Measurements from ENCODE around the gene P4HTM.

The P4HTM gene

GRCh38 chr3:49025793-49026520, 35.9 kb downstream of the P4HTM start:
- DNase-seq, result no peak

GRCh38 chr3:49026536-49026935, 36.5 kb downstream of the P4HTM start:
- no peak for DNase-seq

- no peak for DNase-seq
Measured at GRCh38 chr3:49027634-49028033, 37.6 kb downstream of the P4HTM start.

- DNase-seq, result no peak
Measured at GRCh38 chr3:49028298-49028672, 38.2 kb downstream of the P4HTM start.

- DNase-seq, result peak; percentile 98 to 100 (median 98)
Measured at GRCh38 chr3:49028673-49029562, 38.9 kb downstream of the P4HTM start, which contains the start of gene IMPDH2. Gene IMPDH2, minus strand, starts transcription at chr3:49029398. Its CDS starts 48 bp downstream, at chr3:49029350.

GRCh38 chr3:49029563-49029884, 39.5 kb downstream of the P4HTM start:
- no peak for DNase-seq

- DNase-seq, result no peak
Measured at GRCh38 chr3:49030321-49030720, 40.3 kb downstream of the P4HTM start.

- DNase-seq, result no peak
Measured at GRCh38 chr3:49032646-49033304, 42.7 kb downstream of the P4HTM start.

- DNase-seq, result no peak
Measured at GRCh38 chr3:49034650-49035049, 44.6 kb downstream of the P4HTM start.

GRCh38 chr3:49035281-49035680, 45.2 kb downstream of the P4HTM start:
- peak; percentile 38 to 79 (median 66) for DNase-seq

- no peak for DNase-seq
Measured at GRCh38 chr3:49053543-49053942, 63.5 kb downstream of the P4HTM start.

- no peak for DNase-seq
Measured at GRCh38 chr3:49054344-49054862, 64.4 kb downstream of the P4HTM start.
